ENCODE measurements around the gene RALBP1. TPM values are rescaled to one million over a fixed set of nuclear protein-coding genes. Genes with fewer than 3 reads are reported as not detected.
"Not testable (repeated sequence)": the region's sequence is repeated elsewhere in the genome, so short reads cannot be mapped to it uniquely, and the experiment has no call there.

RALBP1 gene
- total and polyA plus RNA-seq, 7 donors = 42.3 to 89.7 (median 68.1) TPM

DNA sequence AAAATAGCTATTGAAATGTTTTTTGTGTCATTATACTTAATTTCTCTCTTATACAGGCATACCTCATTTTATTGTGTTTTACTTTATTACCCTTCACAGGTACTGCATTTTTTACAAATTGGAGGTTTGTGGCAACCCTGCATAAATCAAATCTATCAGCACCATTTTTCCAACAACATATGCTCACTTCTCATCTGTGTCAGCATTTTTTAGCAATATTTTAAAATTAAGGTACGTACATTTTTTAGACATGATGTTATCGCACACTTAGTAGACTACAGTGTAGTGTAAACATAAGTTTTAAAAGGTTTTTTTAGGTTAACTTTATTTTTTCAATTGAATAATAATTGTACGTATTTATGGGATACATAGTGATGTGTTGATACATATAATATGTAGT is 30.8 kb upstream of the RALBP1 start:
- no peaks in the 10 kb centered on the region for H3K9me3 ChIP-seq
- H3K4me1 ChIP-seq = no peaks in the 10 kb centered on the region
- no peak overlapping the region for H3K27ac ChIP-seq
- intact Hi-C loops (cut with DNase I) = no loop called here
- no peak for DNase-seq
- no peaks in the 10 kb centered on the region for H3K36me3 ChIP-seq
- H3K4me3 ChIP-seq = no peak overlapping the region
- no peak for TF ChIP-seq EP300 (IDR thresholded peaks at IDR 0.05)
- TF ChIP-seq POLR2A (IDR thresholded peaks at IDR 0.05) = no peak
- TF ChIP-seq, protein P1, sequence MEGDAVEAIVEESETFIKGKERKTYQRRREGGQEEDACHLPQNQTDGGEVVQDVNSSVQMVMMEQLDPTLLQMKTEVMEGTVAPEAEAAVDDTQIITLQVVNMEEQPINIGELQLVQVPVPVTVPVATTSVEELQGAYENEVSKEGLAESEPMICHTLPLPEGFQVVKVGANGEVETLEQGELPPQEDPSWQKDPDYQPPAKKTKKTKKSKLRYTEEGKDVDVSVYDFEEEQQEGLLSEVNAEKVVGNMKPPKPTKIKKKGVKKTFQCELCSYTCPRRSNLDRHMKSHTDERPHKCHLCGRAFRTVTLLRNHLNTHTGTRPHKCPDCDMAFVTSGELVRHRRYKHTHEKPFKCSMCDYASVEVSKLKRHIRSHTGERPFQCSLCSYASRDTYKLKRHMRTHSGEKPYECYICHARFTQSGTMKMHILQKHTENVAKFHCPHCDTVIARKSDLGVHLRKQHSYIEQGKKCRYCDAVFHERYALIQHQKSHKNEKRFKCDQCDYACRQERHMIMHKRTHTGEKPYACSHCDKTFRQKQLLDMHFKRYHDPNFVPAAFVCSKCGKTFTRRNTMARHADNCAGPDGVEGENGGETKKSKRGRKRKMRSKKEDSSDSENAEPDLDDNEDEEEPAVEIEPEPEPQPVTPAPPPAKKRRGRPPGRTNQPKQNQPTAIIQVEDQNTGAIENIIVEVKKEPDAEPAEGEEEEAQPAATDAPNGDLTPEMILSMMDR (IDR thresholded peaks at IDR 0.05) = no peak
- no peak for TF ChIP-seq POLR2AphosphoS5 (IDR thresholded peaks at IDR 0.05)
- no peaks in the 10 kb centered on the region for H3K27me3 ChIP-seq
- 96 to 97% methylated on average over 3 of the region's 3 CpGs for WGBS, 2 donors

DNA sequence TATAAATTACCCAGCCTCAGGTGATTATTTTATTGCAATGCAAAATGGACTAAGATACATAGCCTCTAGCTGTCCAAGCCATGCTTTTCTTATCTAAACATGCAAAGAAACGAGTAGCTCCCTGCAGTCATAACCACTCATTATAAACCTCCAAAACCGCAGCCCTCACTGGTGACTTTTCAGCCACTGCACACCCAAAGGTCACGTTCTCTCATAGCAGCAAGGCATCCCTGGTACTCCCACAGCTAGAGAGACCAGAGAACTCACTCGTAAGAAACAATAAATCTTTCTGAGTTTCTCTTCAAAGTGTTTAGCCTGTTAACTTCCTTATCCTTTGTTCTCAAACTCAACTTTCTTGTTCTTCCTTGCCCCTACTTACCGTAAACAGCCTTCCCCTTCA is 28.5 kb upstream of the RALBP1 start:
- H3K27me3 ChIP-seq = no peaks in the 10 kb centered on the region
- WGBS, 2 donors = 82 to 89% methylated on average over 5 of the region's 5 CpGs
- no peaks in the 10 kb centered on the region for H3K36me3 ChIP-seq
- H3K4me3 ChIP-seq = no peak overlapping the region
- no peaks in the 10 kb centered on the region for H3K9me3 ChIP-seq
- no peak for DNase-seq
- no peaks in the 10 kb centered on the region for H3K4me1 ChIP-seq
- no peak for TF ChIP-seq EP300 (IDR thresholded peaks at IDR 0.05)
- TF ChIP-seq, protein P1 (IDR thresholded peaks at IDR 0.05) = no peak
- TF ChIP-seq POLR2A (IDR thresholded peaks at IDR 0.05) = no peak
- no peak for TF ChIP-seq POLR2AphosphoS5 (IDR thresholded peaks at IDR 0.05)
- intact Hi-C loops (cut with DNase I) = no loop called here
- no peak overlapping the region for H3K27ac ChIP-seq

DNA sequence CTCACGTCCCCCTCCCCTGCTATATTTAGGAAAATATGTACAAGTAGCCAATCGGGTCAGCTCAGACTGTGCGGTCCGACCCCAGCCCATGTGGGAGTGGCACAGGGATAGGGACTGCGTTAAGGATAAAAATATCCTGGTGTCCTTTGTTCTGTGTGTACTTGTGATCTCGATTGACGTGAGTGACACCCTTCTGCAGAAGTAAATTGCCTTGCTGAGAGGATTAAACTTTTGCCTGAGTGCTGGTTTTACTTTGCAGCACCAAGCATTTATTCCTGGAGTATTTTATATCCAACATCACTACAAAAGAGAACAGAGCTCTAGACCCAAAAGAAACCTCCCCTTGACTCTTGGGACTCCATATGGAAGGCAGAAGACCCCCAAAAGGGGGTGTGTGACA is 28.0 kb upstream of the RALBP1 start:
- no peaks in the 10 kb centered on the region for H3K9me3 ChIP-seq
- WGBS, 2 donors = 93 to 96% methylated on average over 7 of the region's 7 CpGs
- intact Hi-C loops (cut with DNase I) = no loop called here

DNA sequence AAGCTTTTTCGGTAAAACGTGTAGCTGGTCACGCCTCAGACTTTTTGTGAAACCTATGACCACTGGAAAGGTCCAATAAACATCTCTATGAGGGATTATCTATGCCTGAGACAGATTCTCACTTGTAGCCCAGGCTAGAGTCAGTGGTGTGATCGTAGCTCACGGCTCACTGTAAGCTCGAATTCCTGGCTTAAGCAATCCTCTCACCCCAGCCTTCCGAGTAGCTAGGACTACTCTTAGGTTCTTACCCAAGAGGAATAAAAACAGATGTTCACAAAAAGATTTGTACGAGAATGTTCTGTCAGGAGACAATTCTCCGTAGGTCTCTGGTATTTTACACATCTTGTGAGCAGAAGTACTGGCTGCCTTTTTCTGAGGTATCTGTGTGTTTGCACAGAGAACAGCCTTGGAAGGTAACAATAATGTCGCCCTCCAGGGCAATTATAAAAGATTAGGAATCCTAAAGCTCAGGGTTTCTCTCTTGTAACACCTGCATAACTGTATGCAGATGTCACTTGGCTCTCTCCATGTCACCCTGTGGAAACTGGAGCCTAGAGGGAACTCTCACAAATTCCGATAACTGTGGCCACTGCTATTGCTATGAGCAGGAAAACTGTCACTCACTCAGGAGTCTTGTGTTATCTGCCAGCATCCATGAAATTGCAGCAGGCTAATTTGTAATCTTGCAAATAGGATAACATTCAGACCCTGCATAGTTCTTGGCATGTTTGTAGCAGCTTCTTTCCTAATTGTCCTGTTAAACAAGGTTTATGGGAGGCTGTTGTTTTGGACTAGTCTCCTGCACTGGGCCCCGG is 25.5 kb upstream of the RALBP1 start:
- H3K27ac ChIP-seq = no peak overlapping the region
- no peak for DNase-seq
- H3K36me3 ChIP-seq = no peaks in the 10 kb centered on the region
- WGBS, 2 donors = 66 to 73% methylated on average over 12 of the region's 12 CpGs
- intact Hi-C loops (cut with DNase I) = no loop called here
- H3K9me3 ChIP-seq = no peaks in the 10 kb centered on the region
- TF ChIP-seq EP300 (IDR thresholded peaks at IDR 0.05) = no peak
- TF ChIP-seq POLR2A (IDR thresholded peaks at IDR 0.05) = no peak
- no peak for TF ChIP-seq POLR2AphosphoS5 (IDR thresholded peaks at IDR 0.05)
- TF ChIP-seq, protein P1 (IDR thresholded peaks at IDR 0.05) = no peak
- no peak overlapping the region for H3K4me3 ChIP-seq
- H3K27me3 ChIP-seq = no peaks in the 10 kb centered on the region
- H3K4me1 ChIP-seq = no peaks in the 10 kb centered on the region

More for the DNA sequence above, 28.0 kb upstream of the RALBP1 start:
- TF ChIP-seq, protein P1 (IDR thresholded peaks at IDR 0.05) = no peak
- TF ChIP-seq EP300 (IDR thresholded peaks at IDR 0.05) (no peak), POLR2A (IDR thresholded peaks at IDR 0.05) (no peak), POLR2AphosphoS5 (IDR thresholded peaks at IDR 0.05) (no peak)
- Histone ChIP-seq H3K36me3 (no peaks in the 10 kb centered on the region), H3K27ac (no peak overlapping the region), H3K4me1 (no peaks in the 10 kb centered on the region), H3K27me3 (no peaks in the 10 kb centered on the region), H3K4me3 (no peak overlapping the region)
- no peak for DNase-seq

DNA sequence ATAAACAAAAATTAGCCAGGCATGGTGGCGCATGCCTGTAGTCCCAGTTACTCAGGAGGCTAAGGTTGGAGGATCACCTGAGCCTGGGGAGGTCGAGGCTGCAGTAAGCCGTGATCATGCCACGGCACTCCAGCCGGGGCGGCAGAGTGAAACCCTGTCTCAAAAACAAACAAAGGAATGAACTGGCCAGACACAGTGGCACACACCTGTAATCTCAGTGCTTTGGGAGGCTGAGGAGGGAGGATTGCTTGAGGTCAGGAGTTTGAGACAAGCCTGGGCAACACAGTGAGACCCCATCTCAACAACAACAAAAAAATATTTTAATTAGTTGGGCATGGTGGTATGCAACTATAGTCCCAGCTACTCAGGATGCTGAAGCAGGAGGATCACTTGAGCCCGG is 24.4 kb upstream of the RALBP1 start:
- DNase-seq; H3K9me3 ChIP-seq; H3K27me3 ChIP-seq; H3K4me1 ChIP-seq; H3K27ac ChIP-seq; intact Hi-C loops (cut with DNase I); H3K4me3 ChIP-seq; H3K36me3 ChIP-seq: not testable (repeated sequence)
- 91 to 95% methylated on average over 7 of the region's 7 CpGs for WGBS, 2 donors
